Activated CD8-positive, alpha-beta memory T cell treated with anti-CD3 and anti-CD28 coated beads, Interleukin-2, amount 10 ng/mL, durations not matched to agents 7 days and 5 days (primary cell): Measurements from ENCODE around the gene STAT5A. TPM values are rescaled to one million over a fixed set of nuclear protein-coding genes. Genes with fewer than 3 reads are reported as not detected.
"Not testable (repeated sequence)": the region's sequence is repeated elsewhere in the genome, so short reads cannot be mapped to it uniquely, and the experiment has no call there.

Experiments
- ATAC-seq: fragments of 150-1000 bp; cut with Tn5 transposase; one replicate; pipeline ENCODE4 v1.10.0; 2021; ENCODE audit warnings: moderate library complexity
- CTCF ChIA-PET: fragments of 350-600 bp; sonication (Branson Sonifier 250); formaldehyde crosslinking; loops from one replicate; lab custom pipeline; 2021; ENCODE audit warnings: antibody characterized with exemption; lab: Charles Lee
- DNase-seq: peaks from one replicate; pipeline ENCODE4 v3.0.0-alpha.2; 2020
- H3K27ac Mint-ChIP-seq: one replicate; pipeline ENCODE4 v1.8.0; 2021; ENCODE audit warnings: mild to moderate bottlenecking, mixed read lengths
- H3K27me3 Mint-ChIP-seq: one replicate; pipeline ENCODE4 v1.8.0; 2021; ENCODE audit warnings: mixed read lengths
- H3K36me3 Mint-ChIP-seq: one replicate; pipeline ENCODE4 v1.8.0; 2021; ENCODE audit warnings: mild to moderate bottlenecking, mixed read lengths
- H3K4me1 Mint-ChIP-seq: one replicate; pipeline ENCODE4 v1.8.0; 2021; ENCODE audit warnings: mixed read lengths
- H3K4me3 Mint-ChIP-seq: one replicate; pipeline ENCODE4 v1.8.0; 2021; ENCODE audit warnings: mild to moderate bottlenecking, moderate library complexity, mixed read lengths
- H3K9me3 Mint-ChIP-seq: one replicate; pipeline ENCODE4 v1.8.0; 2022; ENCODE audit warnings: low read depth, mixed read lengths
- total RNA-seq, 2 experiments: library from RNA; stranded (reverse); gene quantifications; one replicate each; pipeline ENCODE4 v1.2.3, GENCODE V29; 2021

The STAT5A gene
- total RNA-seq, 2 experiments from 2014 or later: 118 to 127 TPM

- H3K9me3 Mint-ChIP-seq, H3K27ac Mint-ChIP-seq, ATAC-seq, H3K27me3 Mint-ChIP-seq, DNase-seq, H3K4me3 Mint-ChIP-seq: not testable (repeated sequence)
- CTCF ChIA-PET: interaction anchor here (1.1 to 1.2 kb wide), 2 partner anchors 25 to 167 kb away, joined by 3 read pairs; no protein-coding TSS in a partner anchor
- Mint-ChIP-seq H3K4me1 (peaks cover 64% of the 10 kb centered on the region), H3K36me3 (peaks cover 26% of the 10 kb centered on the region)
Observed at GRCh38 chr17:42360388-42360787, 72.1 kb downstream of the STAT5A start.

Other genes with a start within 250 kb of the STAT5A start
- gene C17orf113, start 237.9 kb upstream of the STAT5A start, total RNA-seq: under 1 TPM; 0.14 to 0.23 TPM
- gene ZNF385C, start 190.0 kb upstream of the STAT5A start, total RNA-seq: under 1 TPM; 0.12 to 0.18 TPM
- gene DHX58, start 175.8 kb upstream of the STAT5A start, total RNA-seq: 100 to 1,000 TPM in 1 of 2 experiments, 10 to 100 TPM in 1; 65.8 to 105 TPM
- 10 to 100 TPM; 49.0 to 58.2 TPM for gene KAT2A, start 167.1 kb upstream of the STAT5A start, total RNA-seq
- gene HSPB9, start 165.7 kb upstream of the STAT5A start, total RNA-seq: under 1 TPM in 1 of 2 experiments, not detected in 1; 0.58 TPM
- gene RAB5C, start 133.5 kb upstream of the STAT5A start, total RNA-seq: 10 to 100 TPM; 86.9 to 99.4 TPM
- gene KCNH4, start 107.4 kb upstream of the STAT5A start, total RNA-seq: under 1 TPM; 0.09 to 0.56 TPM
- not detected for gene HCRT, start 103.0 kb upstream of the STAT5A start, total RNA-seq
- 10 to 100 TPM; 17.0 to 18.0 TPM for gene GHDC, start 94.0 kb upstream of the STAT5A start, total RNA-seq
- gene STAT5B, start 12.1 kb upstream of the STAT5A start, total RNA-seq: 100 to 1,000 TPM; 112 to 116 TPM
- gene STAT3, start 99.9 kb downstream of the STAT5A start, total RNA-seq: 10 to 100 TPM; 90.5 to 97.6 TPM
- gene CAVIN1, start 134.8 kb downstream of the STAT5A start, total RNA-seq: 1 to 10 TPM in 1 of 2 experiments, under 1 TPM in 1; 0.66 to 1.3 TPM
- 1 to 10 TPM; 4.6 to 6.0 TPM for gene ATP6V0A1, start 170.4 kb downstream of the STAT5A start, total RNA-seq
- 10 to 100 TPM; 18.2 to 19.4 TPM for gene NAGLU, start 247.7 kb downstream of the STAT5A start, total RNA-seq